ENCODE measurements around the gene PPP3R1. TPM values are rescaled to one million over a fixed set of nuclear protein-coding genes. Genes with fewer than 3 reads are reported as not detected.

PPP3R1 gene
- total and polyA plus RNA-seq, 9 of the 15 experiments (the other 6 are each of a cell fraction or from before 2014, with no cell fraction given), result 3.7 to 70.0 (median 24.8) TPM

- 0 out of 2 replicates have a peak, but pooled peaks have one; percentile 55 for TF ChIP-seq LCOR (CRISPR knock-in tag; IDR thresholded peaks at IDR 0.05)
- TF ChIP-seq ZNF695 (CRISPR knock-in tag; IDR thresholded peaks at IDR 0.05), result no peak
- no peak for TF ChIP-seq ZSCAN32 (CRISPR knock-in tag; IDR thresholded peaks at IDR 0.05)
- TF ChIP-seq KLF6 (CRISPR knock-in tag; IDR thresholded peaks at IDR 0.05; ENCODE audit: borderline replicate concordance), result no peak
- no peak for TF ChIP-seq HNRNPLL (IDR thresholded peaks at IDR 0.05; ENCODE audit: low read depth, low read length, poor library complexity, severe bottlenecking)
- no peak for TF ChIP-seq YBX1 (IDR thresholded peaks at IDR 0.05)
- peak; percentile 99 for TF ChIP-seq NCOR1 (IDR thresholded peaks at IDR 0.05)
- TF ChIP-seq MTA1 (IDR thresholded peaks at IDR 0.05; ENCODE audit: borderline replicate concordance), result peak; percentile 88
- TF ChIP-seq ZBTB33 (CRISPR knock-in tag; IDR thresholded peaks at IDR 0.05), result peak; percentile 23; the same call in 1 of the 2 replicates
- TF ChIP-seq NBN (IDR thresholded peaks at IDR 0.05; ENCODE audit: low read depth), result peak; percentile 97
- no peak for TF ChIP-seq ZNF253 (CRISPR knock-in tag; conservative IDR thresholded peaks at IDR 0.05)
- no peak for TF ChIP-seq ZBTB1 (CRISPR knock-in tag; IDR thresholded peaks at IDR 0.05; ENCODE audit: borderline replicate concordance, low read depth)
- no peak for TF ChIP-seq ZNF507 (tag; conservative IDR thresholded peaks at IDR 0.05)
- no peak for TF ChIP-seq HMG20A (CRISPR knock-in tag; conservative IDR thresholded peaks at IDR 0.05)
- no peak for TF ChIP-seq CREB5 (CRISPR knock-in tag; IDR thresholded peaks at IDR 0.05)
- TF ChIP-seq PCBP2 (IDR thresholded peaks at IDR 0.05; ENCODE audit: low read depth, low read length, poor library complexity, severe bottlenecking), result no peak
- peak; percentile 20 for TF ChIP-seq ZFP36 (IDR thresholded peaks at IDR 0.05; ENCODE audit: low read depth, low read length, partially characterized antibody)
- no peak for TF ChIP-seq ZNF444 (CRISPR knock-in tag; IDR thresholded peaks at IDR 0.05)
- TF ChIP-seq KDM5B (IDR thresholded peaks at IDR 0.05; ENCODE audit: insufficient replicate concordance, low read depth, low read length), result no peak
- TF ChIP-seq KAT7 (CRISPR knock-in tag; IDR thresholded peaks at IDR 0.05; ENCODE audit: borderline replicate concordance), result no peak
- no peak for TF ChIP-seq PURB (CRISPR knock-in tag; IDR thresholded peaks at IDR 0.05; ENCODE audit: low read depth)
- TF ChIP-seq IRF1 (CRISPR knock-in tag; IDR thresholded peaks at IDR 0.05; ENCODE audit: borderline replicate concordance), result no peak
- TF ChIP-seq HLTF (IDR thresholded peaks at IDR 0.05), result peak; percentile 88
- no peak for TF ChIP-seq FUS (optimal IDR thresholded peaks at IDR 0.05; ENCODE audit: low read depth, low read length)
- no peak for TF ChIP-seq TAF1 (IDR thresholded peaks at IDR 0.05; ENCODE audit: control insufficient read depth, extremely low read depth, insufficient read depth, low read length, severe bottlenecking)
Observed at GRCh38 chr2:68135448-68136320, 116.6 kb downstream of the PPP3R1 start (continued).

All from K562 (cell line).